BJ (cell line): Measurements from ENCODE around the gene GPRIN1. TPM values are rescaled to one million over a fixed set of nuclear protein-coding genes. Genes with fewer than 3 reads are reported as not detected.

ENCODE experiments used
- CTCF ChIA-PET: fragments of 350-600 bp; formaldehyde crosslinking; extraction: SDS; loops from one replicate; lab custom pipeline; 2021; ENCODE audit warnings: antibody characterized with exemption, inconsistent platforms; lab: Yijun Ruan, JAX
- POLR2A ChIA-PET: fragments of 300-600 bp; sonication (Branson Sonifier 250); formaldehyde crosslinking; extraction: SDS; loops from one replicate; lab custom pipeline; 2021; ENCODE audit warnings: antibody characterized with exemption; lab: Charles Lee
- DNase-seq: peaks from one replicate; pipeline ENCODE4 v3.0.0-alpha.2; 2011; ENCODE audit warnings: low read depth
- H3K27me3 ChIP-seq: 2 replicates; pipeline ENCODE4 v1.6.0; 2011; ENCODE audit warnings: low read length; ENCODE audit not compliant: control insufficient read depth, insufficient read depth
- H3K36me3 ChIP-seq: 2 replicates; pipeline ENCODE4 v1.5.1; 2011; ENCODE audit warnings: low read length; ENCODE audit not compliant: control insufficient read depth, insufficient read depth
- H3K4me3 ChIP-seq: 2 replicates; pipeline ENCODE4 v1.5.1; 2011; ENCODE audit warnings: low read depth, mild to moderate bottlenecking, control low read depth, low read length
- polyA plus RNA-seq: library from polyadenylated mRNA; depleted of rRNA; stranded (reverse); fragments of >200 nt; gene quantifications from 2 replicates; pipeline ENCODE4 v1.2.3, GENCODE V29; 2011
- TF ChIP-seq, protein P1 (sequence below): IDR thresholded peaks from 2 replicates; pipeline ENCODE4 v1.5.1; 2011; ENCODE audit warnings: low read depth, mild to moderate bottlenecking, control low read depth, inconsistent platforms, low read length, moderate library complexity; ENCODE audit not compliant: insufficient read depth

Gene GPRIN1
- polyA plus RNA-seq, 1 experiment: 2.4 TPM

DNA sequence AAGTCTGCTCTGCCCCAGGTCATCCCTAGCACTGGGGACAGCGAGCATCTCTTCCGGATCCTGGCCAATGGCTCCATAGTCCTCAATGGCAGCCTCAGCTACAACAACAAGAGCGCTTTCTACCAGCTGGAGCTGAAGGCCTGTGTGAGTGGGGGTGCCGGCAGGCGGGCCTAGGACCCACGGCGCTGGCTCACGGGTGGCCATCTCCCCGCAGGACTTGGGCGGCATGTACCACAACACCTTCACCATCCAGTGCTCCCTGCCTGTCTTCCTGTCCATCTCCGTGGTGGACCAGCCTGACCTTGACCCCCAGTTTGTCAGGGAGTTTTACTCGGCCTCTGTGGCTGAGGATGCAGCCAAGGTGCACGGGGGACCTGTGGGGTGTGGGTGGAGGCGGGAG lies 34.9 kb downstream of the GPRIN1 start:
- CTCF ChIA-PET: interaction anchor here (0.7 to 3.3 kb wide), 8 partner anchors 8 to 159 kb away, joined by 3 to 18 read pairs (median 6); partner anchors contain the start of genes CDHR2 and CLTB
- TF ChIP-seq, protein P1, sequence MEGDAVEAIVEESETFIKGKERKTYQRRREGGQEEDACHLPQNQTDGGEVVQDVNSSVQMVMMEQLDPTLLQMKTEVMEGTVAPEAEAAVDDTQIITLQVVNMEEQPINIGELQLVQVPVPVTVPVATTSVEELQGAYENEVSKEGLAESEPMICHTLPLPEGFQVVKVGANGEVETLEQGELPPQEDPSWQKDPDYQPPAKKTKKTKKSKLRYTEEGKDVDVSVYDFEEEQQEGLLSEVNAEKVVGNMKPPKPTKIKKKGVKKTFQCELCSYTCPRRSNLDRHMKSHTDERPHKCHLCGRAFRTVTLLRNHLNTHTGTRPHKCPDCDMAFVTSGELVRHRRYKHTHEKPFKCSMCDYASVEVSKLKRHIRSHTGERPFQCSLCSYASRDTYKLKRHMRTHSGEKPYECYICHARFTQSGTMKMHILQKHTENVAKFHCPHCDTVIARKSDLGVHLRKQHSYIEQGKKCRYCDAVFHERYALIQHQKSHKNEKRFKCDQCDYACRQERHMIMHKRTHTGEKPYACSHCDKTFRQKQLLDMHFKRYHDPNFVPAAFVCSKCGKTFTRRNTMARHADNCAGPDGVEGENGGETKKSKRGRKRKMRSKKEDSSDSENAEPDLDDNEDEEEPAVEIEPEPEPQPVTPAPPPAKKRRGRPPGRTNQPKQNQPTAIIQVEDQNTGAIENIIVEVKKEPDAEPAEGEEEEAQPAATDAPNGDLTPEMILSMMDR: no peak
- H3K36me3 ChIP-seq: no peaks in the 10 kb centered on the region
- no peak overlapping the region for H3K4me3 ChIP-seq
- POLR2A ChIA-PET: no interaction called here
- H3K27me3 ChIP-seq: no peaks in the 10 kb centered on the region
- no peak for DNase-seq

DNA sequence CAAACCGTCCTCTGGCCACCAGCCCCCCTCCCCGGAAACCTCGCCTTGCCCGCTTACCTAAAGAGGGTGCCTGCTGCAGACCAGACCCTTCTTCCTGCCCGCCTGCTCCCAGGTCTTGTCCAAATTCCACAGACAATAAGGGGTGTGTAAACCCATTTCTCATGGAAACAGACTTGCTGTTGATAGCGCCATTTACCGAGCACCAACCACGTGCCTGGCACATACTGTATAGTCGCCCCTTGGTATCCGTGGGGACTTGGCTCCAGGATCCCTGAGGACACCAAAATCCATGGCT lies 35.7 kb downstream of the GPRIN1 start:
- DNase-seq: no peak
- ChIA-PET POLR2A (no interaction called here), CTCF (interaction anchor here (0.8 to 3.3 kb wide), 11 partner anchors 9 to 845 kb away, joined by 3 to 18 read pairs (median 7); partner anchors contain the start of genes CDHR2 and CLTB)
- Histone ChIP-seq H3K27me3 (no peaks in the 10 kb centered on the region), H3K36me3 (no peaks in the 10 kb centered on the region), H3K4me3 (no peak overlapping the region)
- TF ChIP-seq, protein P1: no peak

DNA sequence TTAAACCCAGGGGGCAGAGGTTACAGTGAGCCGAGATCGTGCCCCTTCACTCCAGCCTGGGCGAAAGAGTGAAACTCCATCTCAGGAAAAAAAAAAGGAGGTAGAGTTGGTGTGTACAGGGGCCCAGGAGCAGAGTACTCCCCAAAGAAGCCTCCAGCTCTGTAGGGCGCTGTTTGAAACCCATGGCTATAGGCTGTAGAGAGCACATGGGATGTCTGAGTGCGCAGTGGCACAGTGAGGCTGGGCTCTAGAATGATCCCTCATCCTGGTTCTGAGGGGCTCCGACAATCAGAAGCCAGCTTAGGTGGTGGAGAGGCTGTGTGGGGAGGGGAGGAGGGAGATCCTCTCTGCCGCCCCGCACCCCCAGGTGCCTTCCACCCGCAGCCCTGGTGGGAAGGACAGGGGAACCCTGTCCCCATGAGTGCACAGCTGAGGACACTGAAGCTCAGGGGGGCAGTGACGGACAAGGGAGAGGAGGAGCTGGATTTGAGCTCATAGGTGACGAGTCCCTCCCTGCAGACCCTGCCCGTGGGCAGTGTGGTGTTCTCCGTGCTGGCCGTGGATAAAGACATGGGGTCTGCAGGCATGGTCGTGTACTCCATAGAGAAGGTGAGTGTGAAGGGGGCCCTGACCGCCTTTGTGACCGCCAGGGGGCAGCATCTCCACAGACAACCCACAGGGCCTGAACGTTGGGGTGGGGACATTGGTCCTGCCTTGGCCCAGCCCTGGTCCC lies 36.2 kb downstream of the GPRIN1 start:
- ChIA-PET POLR2A (no interaction called here), CTCF (interaction anchor here (0.6 to 3.6 kb wide), 34 partner anchors 8 to 851 kb away, joined by 3 to 18 read pairs (median 3); partner anchors contain the start of genes CDHR2, CLTB and TSPAN17)
- no peaks in the 10 kb centered on the region for H3K36me3 ChIP-seq
- H3K27me3 ChIP-seq: no peaks in the 10 kb centered on the region
- DNase-seq: no peak
- TF ChIP-seq, protein P1: peak; percentile 86
- no peak overlapping the region for H3K4me3 ChIP-seq

DNA sequence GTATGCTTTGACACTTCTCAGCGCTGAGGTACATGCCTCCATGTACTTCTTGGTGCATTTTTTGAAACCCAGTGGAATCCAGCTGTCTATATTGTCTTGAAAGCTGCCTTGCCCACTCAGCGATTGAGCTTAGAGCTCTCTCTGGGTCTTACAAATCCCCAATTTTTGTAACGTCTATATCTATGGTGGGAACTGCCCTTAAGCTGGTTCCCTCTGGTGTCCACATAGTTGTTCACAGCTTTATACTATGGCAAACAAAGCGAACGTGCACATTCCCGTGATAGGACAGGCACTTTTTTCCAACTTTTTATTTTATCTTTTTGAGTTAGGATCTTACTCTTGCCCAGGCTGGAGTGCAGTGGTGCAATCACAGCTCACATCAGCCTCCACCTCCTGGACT lies 39.9 kb downstream of the GPRIN1 start:
- Histone ChIP-seq H3K36me3 (no peaks in the 10 kb centered on the region), H3K4me3 (no peak overlapping the region), H3K27me3 (peaks cover 3% of the 10 kb centered on the region; the same call in 1 of the 2 replicates)
- DNase-seq: no peak
- ChIA-PET CTCF (interaction anchor here (0.6 to 2.2 kb wide), 8 partner anchors 27 to 209 kb away, joined by 3 to 6 read pairs (median 4); partner anchors contain the start of genes CLTB and TSPAN17), POLR2A (no interaction called here)
- TF ChIP-seq, protein P1: no peak

DNA sequence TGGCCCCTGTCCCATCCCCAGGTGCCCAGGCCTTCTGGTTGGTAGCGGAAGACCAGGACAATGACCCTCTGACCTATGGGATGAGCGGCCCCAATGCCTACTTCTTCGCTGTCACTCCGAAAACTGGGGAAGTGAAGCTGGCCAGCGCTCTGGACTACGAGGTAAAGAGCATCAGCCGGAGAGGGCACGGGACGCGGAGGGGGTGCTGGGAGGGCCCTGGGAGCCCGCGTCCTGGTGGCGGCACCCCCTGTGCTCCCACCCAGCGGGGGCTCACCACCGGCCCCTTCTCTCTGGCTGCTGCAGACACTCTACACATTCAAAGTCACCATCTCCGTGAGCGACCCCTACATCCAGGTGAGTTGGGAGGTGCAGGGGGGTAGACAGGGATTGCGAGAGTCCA lies 41.3 kb downstream of the GPRIN1 start:
- ChIA-PET CTCF (interaction anchor here (0.7 to 1.4 kb wide), 2 partner anchors 9 to 26 kb away, joined by 3 to 4 read pairs; no protein-coding TSS in a partner anchor), POLR2A (no interaction called here)
- no peak for DNase-seq

More for the DNA sequence above, 41.3 kb downstream of the GPRIN1 start:
- no peak overlapping the region for H3K4me3 ChIP-seq
- peaks cover 3% of the 10 kb centered on the region; the same call in 1 of the 2 replicates for H3K27me3 ChIP-seq
- H3K36me3 ChIP-seq: no peaks in the 10 kb centered on the region
- TF ChIP-seq, protein P1: no peak
